KMS-11 (cell line): ENCODE measurements around the gene TLDC2.

Experiments
- H2AFZ ChIP-seq: fragments of 200-600 bp; sonication (generic); 2 replicates; pipeline ENCODE4 v1.6.1; 2016; ENCODE audit warnings: antibody characterized with exemption, mixed run types, low read depth
- H3K27ac ChIP-seq: fragments of 200-600 bp; sonication (generic); 2 replicates; pipeline ENCODE4 v1.6.1; 2016; ENCODE audit warnings: mild to moderate bottlenecking, mixed run types
- H3K27me3 ChIP-seq: fragments of 200-600 bp; sonication (generic); 2 replicates; pipeline ENCODE4 v1.6.1; 2017; ENCODE audit warnings: mild to moderate bottlenecking, low read depth, mixed run types, moderate library complexity; ENCODE audit not compliant: insufficient read depth
- H3K36me3 ChIP-seq: fragments of 200-600 bp; sonication (generic); 2 replicates; pipeline ENCODE4 v1.6.1; 2017; ENCODE audit warnings: mild to moderate bottlenecking, mixed run types; ENCODE audit not compliant: insufficient read depth
- H3K4me1 ChIP-seq: fragments of 200-600 bp; sonication (generic); 2 replicates; pipeline ENCODE4 v1.6.1; 2016; ENCODE audit warnings: mild to moderate bottlenecking, low read depth, mixed run types; ENCODE audit not compliant: poor library complexity, severe bottlenecking
- H3K4me2 ChIP-seq: fragments of 200-600 bp; sonication (generic); 2 replicates; pipeline ENCODE4 v1.7.0; 2016; ENCODE audit warnings: mild to moderate bottlenecking, mixed run types
- H3K4me3 ChIP-seq: fragments of 200-600 bp; sonication (generic); IDR thresholded peaks from 2 replicates; pipeline ENCODE4 v1.6.1; 2017; ENCODE audit warnings: low read depth, low read length, mixed read lengths; ENCODE audit not compliant: insufficient read depth
- H3K79me2 ChIP-seq: fragments of 200-600 bp; sonication (generic); 2 replicates; pipeline ENCODE4 v1.6.1; 2016; ENCODE audit warnings: low read depth, mixed run types; ENCODE audit not compliant: insufficient read depth
- H3K9ac ChIP-seq: fragments of 200-600 bp; sonication (generic); 2 replicates; pipeline ENCODE4 v1.6.1; 2016; ENCODE audit warnings: mild to moderate bottlenecking, mixed run types
- H4K20me1 ChIP-seq: fragments of 200-600 bp; sonication (generic); 2 replicates; pipeline ENCODE4 v1.6.1; 2016; ENCODE audit warnings: mild to moderate bottlenecking, mixed run types; ENCODE audit not compliant: insufficient read depth
- CTCF ChIP-seq: fragments of 200-600 bp; sonication (generic); conservative IDR thresholded peaks from 2 replicates; pipeline ENCODE4 v1.6.1; 2017; ENCODE audit warnings: low read depth, mild to moderate bottlenecking, antibody characterized with exemption, low read length, moderate library complexity, mixed read lengths

TLDC2 gene

GRCh38 chr20:36854348-36855240 lies 21.3 kb upstream of the TLDC2 start:
- H3K4me2 ChIP-seq: no peak overlapping the region
- H3K4me3 ChIP-seq: no peak overlapping the region
- H4K20me1 ChIP-seq: no peaks in the 10 kb centered on the region
- H3K9ac ChIP-seq: no peak overlapping the region
- H3K27ac ChIP-seq: no peak overlapping the region
- H3K27me3 ChIP-seq: no peaks in the 10 kb centered on the region
- no peaks in the 10 kb centered on the region for H3K36me3 ChIP-seq
- H2AFZ ChIP-seq: no peak overlapping the region
- H3K4me1 ChIP-seq: no peaks in the 10 kb centered on the region
- no peaks in the 10 kb centered on the region for H3K79me2 ChIP-seq
- TF ChIP-seq CTCF: no peak

GRCh38 chr20:36855241-36855657 lies 20.7 kb upstream of the TLDC2 start:
- no peaks in the 10 kb centered on the region for H3K79me2 ChIP-seq
- H3K27ac ChIP-seq: no peak overlapping the region
- no peaks in the 10 kb centered on the region for H4K20me1 ChIP-seq
- no peak overlapping the region for H3K4me3 ChIP-seq
- no peak overlapping the region for H3K4me2 ChIP-seq
- no peaks in the 10 kb centered on the region for H3K4me1 ChIP-seq
- no peaks in the 10 kb centered on the region for H3K36me3 ChIP-seq
- no peak overlapping the region for H2AFZ ChIP-seq
- TF ChIP-seq CTCF: no peak
- no peak overlapping the region for H3K9ac ChIP-seq
- no peaks in the 10 kb centered on the region for H3K27me3 ChIP-seq

- Histone ChIP-seq H3K4me1 (no peaks in the 10 kb centered on the region), H3K79me2 (no peaks in the 10 kb centered on the region), H3K4me2 (no peak overlapping the region), H3K27ac (no peak overlapping the region), H4K20me1 (no peaks in the 10 kb centered on the region), H3K4me3 (no peak overlapping the region), H3K9ac (no peak overlapping the region), H3K36me3 (no peaks in the 10 kb centered on the region), H2AFZ (no peak overlapping the region), H3K27me3 (no peaks in the 10 kb centered on the region)
- TF ChIP-seq CTCF: no peak
These were observed 19.7 kb upstream of the TLDC2 start for GRCh38 chr20:36856195-36856594.

- Histone ChIP-seq H3K9ac (no peak overlapping the region), H3K4me3 (no peak overlapping the region), H3K4me2 (no peak overlapping the region), H3K27ac (no peak overlapping the region), H3K4me1 (no peaks in the 10 kb centered on the region), H4K20me1 (no peaks in the 10 kb centered on the region), H3K36me3 (no peaks in the 10 kb centered on the region), H2AFZ (no peak overlapping the region), H3K27me3 (no peaks in the 10 kb centered on the region), H3K79me2 (no peaks in the 10 kb centered on the region)
- TF ChIP-seq CTCF: no peak
These were observed 19.0 kb upstream of the TLDC2 start for GRCh38 chr20:36856691-36857635.
